Ovary (tissue), 3 donors: ENCODE results near the gene DYNAP.

Experiments
- EP300 ChIP-seq: sonication (generic); formaldehyde crosslinking; IDR thresholded peaks from one replicate; pipeline ENCODE4 v1.6.1; 2017; ENCODE audit warnings: antibody characterized with exemption
- TF ChIP-seq, protein P1 (sequence below), 3 donors: fragments of 450-650 bp in 2 of 3; fragments of 200-600 bp in 1 of 3; IDR thresholded peaks; one replicate each; pipeline versions ENCODE4 v1.5.1 to v1.8.0; 2016 to 2022; ENCODE audit warnings: antibody characterized with exemption in 3 of 3, mild to moderate bottlenecking in 1 of 3
- donor health status: DM: no; HTN: no; CAD: no.

GRCh38 chr18:54557958-54558357, 33.1 kb upstream of the DYNAP start:
- TF ChIP-seq, protein P1, sequence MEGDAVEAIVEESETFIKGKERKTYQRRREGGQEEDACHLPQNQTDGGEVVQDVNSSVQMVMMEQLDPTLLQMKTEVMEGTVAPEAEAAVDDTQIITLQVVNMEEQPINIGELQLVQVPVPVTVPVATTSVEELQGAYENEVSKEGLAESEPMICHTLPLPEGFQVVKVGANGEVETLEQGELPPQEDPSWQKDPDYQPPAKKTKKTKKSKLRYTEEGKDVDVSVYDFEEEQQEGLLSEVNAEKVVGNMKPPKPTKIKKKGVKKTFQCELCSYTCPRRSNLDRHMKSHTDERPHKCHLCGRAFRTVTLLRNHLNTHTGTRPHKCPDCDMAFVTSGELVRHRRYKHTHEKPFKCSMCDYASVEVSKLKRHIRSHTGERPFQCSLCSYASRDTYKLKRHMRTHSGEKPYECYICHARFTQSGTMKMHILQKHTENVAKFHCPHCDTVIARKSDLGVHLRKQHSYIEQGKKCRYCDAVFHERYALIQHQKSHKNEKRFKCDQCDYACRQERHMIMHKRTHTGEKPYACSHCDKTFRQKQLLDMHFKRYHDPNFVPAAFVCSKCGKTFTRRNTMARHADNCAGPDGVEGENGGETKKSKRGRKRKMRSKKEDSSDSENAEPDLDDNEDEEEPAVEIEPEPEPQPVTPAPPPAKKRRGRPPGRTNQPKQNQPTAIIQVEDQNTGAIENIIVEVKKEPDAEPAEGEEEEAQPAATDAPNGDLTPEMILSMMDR (IDR thresholded peaks at IDR 0.05) = no peak
- no peak for TF ChIP-seq EP300
